ENCODE data around the gene PTGR2.
"Not testable (repeated sequence)": the region's sequence is repeated elsewhere in the genome, so short reads cannot be mapped to it uniquely, and the experiment has no call there.

PTGR2 gene

GRCh38 chr14:73851000-73851399 is 631 bp upstream of the PTGR2 start:
- H3K4me3 Mint-ChIP-seq = peak overlapping the region; percentile 95
- no peak for DNase-seq
- peaks cover 2% of the 10 kb centered on the region for H3K27me3 Mint-ChIP-seq
- peak overlapping the region; percentile 57 for H3K27ac Mint-ChIP-seq
- peaks cover 2% of the 10 kb centered on the region for H3K36me3 Mint-ChIP-seq (ENCODE audit: low read depth)
- no peak for ATAC-seq
- no peaks in the 10 kb centered on the region for H3K9me3 Mint-ChIP-seq
- peaks cover 21% of the 10 kb centered on the region for H3K4me1 Mint-ChIP-seq

GRCh38 chr14:73859145-73859544 is 7.5 kb downstream of the PTGR2 start:
- H3K27me3 Mint-ChIP-seq = no peaks in the 10 kb centered on the region
- no peak overlapping the region for H3K27ac Mint-ChIP-seq
- H3K4me3 Mint-ChIP-seq = no peak overlapping the region
- H3K36me3 Mint-ChIP-seq (ENCODE audit: low read depth) = peaks cover 1% of the 10 kb centered on the region
- ATAC-seq (no peak), DNase-seq (no peak)
- no peaks in the 10 kb centered on the region for H3K9me3 Mint-ChIP-seq
- H3K4me1 Mint-ChIP-seq = no peaks in the 10 kb centered on the region

- no peaks in the 10 kb centered on the region for H3K9me3 Mint-ChIP-seq
- DNase-seq = no peak
Measured at GRCh38 chr14:73861073-73861472, 9.4 kb downstream of the PTGR2 start.

GRCh38 chr14:73862480-73862879 is 10.8 kb downstream of the PTGR2 start:
- no peak for DNase-seq
- Mint-ChIP-seq H3K27ac (no peak overlapping the region), H3K4me1 (no peaks in the 10 kb centered on the region), H3K9me3 (no peaks in the 10 kb centered on the region), H3K27me3 (no peaks in the 10 kb centered on the region), H3K36me3 (ENCODE audit: low read depth) (peaks cover 3% of the 10 kb centered on the region), H3K4me3 (no peak overlapping the region)
- no peak for ATAC-seq

More at GRCh38 chr14:73861073-73861472, 9.4 kb downstream of the PTGR2 start:
- no peaks in the 10 kb centered on the region for H3K4me1 Mint-ChIP-seq
- H3K27me3 Mint-ChIP-seq = no peaks in the 10 kb centered on the region
- no peak for ATAC-seq
- peaks cover 3% of the 10 kb centered on the region for H3K36me3 Mint-ChIP-seq (ENCODE audit: low read depth)
- H3K27ac Mint-ChIP-seq = no peak overlapping the region
- no peak overlapping the region for H3K4me3 Mint-ChIP-seq

GRCh38 chr14:73863209-73863608 is 11.6 kb downstream of the PTGR2 start:
- Mint-ChIP-seq H3K4me1 (no peaks in the 10 kb centered on the region), H3K27me3 (no peaks in the 10 kb centered on the region), H3K36me3 (ENCODE audit: low read depth) (peaks cover 3% of the 10 kb centered on the region), H3K9me3 (no peaks in the 10 kb centered on the region), H3K4me3 (no peak overlapping the region), H3K27ac (no peak overlapping the region)
- DNase-seq (no peak), ATAC-seq (no peak)

GRCh38 chr14:73865534-73866113 is 14.0 kb downstream of the PTGR2 start:
- Mint-ChIP-seq H3K36me3 (ENCODE audit: low read depth) (peaks cover 3% of the 10 kb centered on the region), H3K9me3 (no peaks in the 10 kb centered on the region), H3K27me3 (no peaks in the 10 kb centered on the region), H3K4me1 (no peaks in the 10 kb centered on the region), H3K4me3 (no peak overlapping the region), H3K27ac (no peak overlapping the region)
- DNase-seq (no peak), ATAC-seq (no peak)

GRCh38 chr14:73869754-73870153 is 18.1 kb downstream of the PTGR2 start:
- not testable (repeated sequence) for DNase-seq; H3K9me3 Mint-ChIP-seq; H3K4me1 Mint-ChIP-seq; H3K4me3 Mint-ChIP-seq; H3K27me3 Mint-ChIP-seq; H3K36me3 Mint-ChIP-seq (ENCODE audit: low read depth); ATAC-seq; H3K27ac Mint-ChIP-seq

GRCh38 chr14:73870525-73871235 is 19.0 kb downstream of the PTGR2 start:
- no peaks in the 10 kb centered on the region for H3K27me3 Mint-ChIP-seq
- H3K4me3 Mint-ChIP-seq = no peak overlapping the region
- ATAC-seq (no peak), DNase-seq (no peak)
- no peaks in the 10 kb centered on the region for H3K36me3 Mint-ChIP-seq (ENCODE audit: low read depth)
- H3K27ac Mint-ChIP-seq = no peak overlapping the region
- H3K9me3 Mint-ChIP-seq = no peaks in the 10 kb centered on the region
- no peaks in the 10 kb centered on the region for H3K4me1 Mint-ChIP-seq

- no peak for DNase-seq
- ATAC-seq = no peak
- Mint-ChIP-seq H3K36me3 (ENCODE audit: low read depth) (no peaks in the 10 kb centered on the region), H3K27me3 (no peaks in the 10 kb centered on the region), H3K4me1 (no peaks in the 10 kb centered on the region), H3K4me3 (no peak overlapping the region), H3K27ac (no peak overlapping the region), H3K9me3 (no peaks in the 10 kb centered on the region)
Measured at GRCh38 chr14:73873660-73874059, 22.0 kb downstream of the PTGR2 start.

- Mint-ChIP-seq H3K4me3 (no peak overlapping the region), H3K27me3 (no peaks in the 10 kb centered on the region), H3K4me1 (no peaks in the 10 kb centered on the region), H3K36me3 (ENCODE audit: low read depth) (peaks cover 3% of the 10 kb centered on the region), H3K27ac (no peak overlapping the region), H3K9me3 (no peaks in the 10 kb centered on the region)
- no peak for DNase-seq
- no peak for ATAC-seq
Measured at GRCh38 chr14:73877790-73878189, 26.2 kb downstream of the PTGR2 start.

- no peak overlapping the region for H3K27ac Mint-ChIP-seq
- no peak overlapping the region for H3K4me3 Mint-ChIP-seq
- H3K9me3 Mint-ChIP-seq = no peaks in the 10 kb centered on the region
- no peaks in the 10 kb centered on the region for H3K4me1 Mint-ChIP-seq
- H3K36me3 Mint-ChIP-seq (ENCODE audit: low read depth) = peaks cover 3% of the 10 kb centered on the region
- ATAC-seq = no peak
- H3K27me3 Mint-ChIP-seq = no peaks in the 10 kb centered on the region
- no peak for DNase-seq
Measured at GRCh38 chr14:73878436-73878835, 26.8 kb downstream of the PTGR2 start.

- no peaks in the 10 kb centered on the region for H3K27me3 Mint-ChIP-seq
- ATAC-seq (no peak), DNase-seq (no peak)
- H3K9me3 Mint-ChIP-seq = no peaks in the 10 kb centered on the region
- H3K4me1 Mint-ChIP-seq = peaks cover 3% of the 10 kb centered on the region
- no peak overlapping the region for H3K4me3 Mint-ChIP-seq
- H3K36me3 Mint-ChIP-seq (ENCODE audit: low read depth) = peaks cover 3% of the 10 kb centered on the region
- H3K27ac Mint-ChIP-seq = no peak overlapping the region
Measured at GRCh38 chr14:73879027-73879426, 27.4 kb downstream of the PTGR2 start.

GRCh38 chr14:73884438-73885190 is 33.0 kb downstream of the PTGR2 start:
- H3K9me3 Mint-ChIP-seq = no peaks in the 10 kb centered on the region
- no peak for ATAC-seq
- peaks cover 31% of the 10 kb centered on the region for H3K36me3 Mint-ChIP-seq (ENCODE audit: low read depth)
- peak overlapping the region; percentile 99 for H3K27ac Mint-ChIP-seq
- DNase-seq = no peak
- peak overlapping the region; percentile 85 for H3K4me3 Mint-ChIP-seq
- no peaks in the 10 kb centered on the region for H3K27me3 Mint-ChIP-seq
- peaks cover 46% of the 10 kb centered on the region for H3K4me1 Mint-ChIP-seq

GRCh38 chr14:73886449-73887317 is 35.1 kb downstream of the PTGR2 start, which contains the start of gene ZNF410:
Gene ZNF410 (plus strand): TSS chr14:73886859. CDS start chr14:73892176, 5,317 bp downstream.
- peak; percentile 100 for ATAC-seq
- H3K4me3 Mint-ChIP-seq = peak within 1 kb of the TSS; percentile 85
- DNase-seq = peak; percentile 96
- H3K9me3 Mint-ChIP-seq = no peaks in the 10 kb centered on the region
- no peaks in the 10 kb centered on the region for H3K27me3 Mint-ChIP-seq
- H3K27ac Mint-ChIP-seq = peak within 1 kb of the TSS; percentile 99
- peaks cover 38% of the 10 kb centered on the region for H3K36me3 Mint-ChIP-seq (ENCODE audit: low read depth)
- H3K4me1 Mint-ChIP-seq = peaks cover 57% of the 10 kb centered on the region
